ENCODE measurements around the gene GALNT3. TPM values are rescaled to one million over a fixed set of nuclear protein-coding genes. Genes with fewer than 3 reads are reported as not detected.

Gene GALNT3
- total RNA-seq, 1 experiment from 2014 or later = 9.8 TPM

- Histone ChIP-seq H3K27ac (ENCODE audit: low read depth, low read length) (no peak overlapping the region), H3K4me3 (replicated peaks in 1 of 2; ENCODE audit: low read depth in 1 of 2, low read length in 2 of 2) (no peak overlapping the region), H3K4me2 (ENCODE audit: low read length) (no peak overlapping the region), H3K9ac (ENCODE audit: low read length) (no peak overlapping the region), H3K9me2 (ENCODE audit: insufficient read depth) (no peaks in the 10 kb centered on the region), H3K9me3 (ENCODE audit: control insufficient read depth in 1 of 2, insufficient read depth in 1 of 2, low read depth in 1 of 2, low read length in 2 of 2) (no peaks in the 10 kb centered on the region), H4K20me1 (ENCODE audit: insufficient read depth) (no peaks in the 10 kb centered on the region), H3K79me2 (ENCODE audit: insufficient read depth, low read length) (no peaks in the 10 kb centered on the region), H3K36me3 (ENCODE audit: control insufficient read depth in 1 of 2, insufficient read depth in 2 of 2, low read length in 2 of 2) (no peaks in the 10 kb centered on the region), H3K27me3 (ENCODE audit: insufficient read depth, low read length) (no peaks in the 10 kb centered on the region), H3K4me1 (ENCODE audit: control insufficient read depth in 1 of 2, insufficient read depth in 2 of 2, low read length in 2 of 2) (no peaks in the 10 kb centered on the region), H2AFZ (ENCODE audit: low read depth, low read length, poor library complexity, severe bottlenecking) (no peak overlapping the region)
- no peak for TF ChIP-seq ELF1 (IDR thresholded peaks at IDR 0.05; ENCODE audit: borderline replicate concordance, low read depth)
- no peak for TF ChIP-seq ZFX (IDR thresholded peaks at IDR 0.05)
- no peak for TF ChIP-seq EZH2phosphoT487 (IDR thresholded peaks at IDR 0.05; ENCODE audit: borderline replicate concordance)
- no peak for TF ChIP-seq FOSL1 (IDR thresholded peaks at IDR 0.05; ENCODE audit: low read depth)
- TF ChIP-seq, protein P1, sequence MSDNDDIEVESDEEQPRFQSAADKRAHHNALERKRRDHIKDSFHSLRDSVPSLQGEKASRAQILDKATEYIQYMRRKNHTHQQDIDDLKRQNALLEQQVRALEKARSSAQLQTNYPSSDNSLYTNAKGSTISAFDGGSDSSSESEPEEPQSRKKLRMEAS (IDR thresholded peaks at IDR 0.05) = no peak
- no peak for TF ChIP-seq RAD21 (IDR thresholded peaks at IDR 0.05; ENCODE audit: low read depth)
- TF ChIP-seq YY1 (IDR thresholded peaks at IDR 0.05; ENCODE audit: extremely low read depth, insufficient replicate concordance, low read depth, low read length) = no peak
- no peak for TF ChIP-seq TCF7L2 (IDR thresholded peaks at IDR 0.05; ENCODE audit: borderline replicate concordance, extremely low read depth, insufficient read depth, insufficient read length)
- TF ChIP-seq EZH2 (IDR thresholded peaks at IDR 0.05) = no peak
- TF ChIP-seq, protein P2, sequence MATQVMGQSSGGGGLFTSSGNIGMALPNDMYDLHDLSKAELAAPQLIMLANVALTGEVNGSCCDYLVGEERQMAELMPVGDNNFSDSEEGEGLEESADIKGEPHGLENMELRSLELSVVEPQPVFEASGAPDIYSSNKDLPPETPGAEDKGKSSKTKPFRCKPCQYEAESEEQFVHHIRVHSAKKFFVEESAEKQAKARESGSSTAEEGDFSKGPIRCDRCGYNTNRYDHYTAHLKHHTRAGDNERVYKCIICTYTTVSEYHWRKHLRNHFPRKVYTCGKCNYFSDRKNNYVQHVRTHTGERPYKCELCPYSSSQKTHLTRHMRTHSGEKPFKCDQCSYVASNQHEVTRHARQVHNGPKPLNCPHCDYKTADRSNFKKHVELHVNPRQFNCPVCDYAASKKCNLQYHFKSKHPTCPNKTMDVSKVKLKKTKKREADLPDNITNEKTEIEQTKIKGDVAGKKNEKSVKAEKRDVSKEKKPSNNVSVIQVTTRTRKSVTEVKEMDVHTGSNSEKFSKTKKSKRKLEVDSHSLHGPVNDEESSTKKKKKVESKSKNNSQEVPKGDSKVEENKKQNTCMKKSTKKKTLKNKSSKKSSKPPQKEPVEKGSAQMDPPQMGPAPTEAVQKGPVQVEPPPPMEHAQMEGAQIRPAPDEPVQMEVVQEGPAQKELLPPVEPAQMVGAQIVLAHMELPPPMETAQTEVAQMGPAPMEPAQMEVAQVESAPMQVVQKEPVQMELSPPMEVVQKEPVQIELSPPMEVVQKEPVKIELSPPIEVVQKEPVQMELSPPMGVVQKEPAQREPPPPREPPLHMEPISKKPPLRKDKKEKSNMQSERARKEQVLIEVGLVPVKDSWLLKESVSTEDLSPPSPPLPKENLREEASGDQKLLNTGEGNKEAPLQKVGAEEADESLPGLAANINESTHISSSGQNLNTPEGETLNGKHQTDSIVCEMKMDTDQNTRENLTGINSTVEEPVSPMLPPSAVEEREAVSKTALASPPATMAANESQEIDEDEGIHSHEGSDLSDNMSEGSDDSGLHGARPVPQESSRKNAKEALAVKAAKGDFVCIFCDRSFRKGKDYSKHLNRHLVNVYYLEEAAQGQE (IDR thresholded peaks at IDR 0.05; ENCODE audit: low read depth) = no peak
- TF ChIP-seq SRF (IDR thresholded peaks at IDR 0.05; ENCODE audit: low read depth) = no peak
- TF ChIP-seq, protein P3, sequence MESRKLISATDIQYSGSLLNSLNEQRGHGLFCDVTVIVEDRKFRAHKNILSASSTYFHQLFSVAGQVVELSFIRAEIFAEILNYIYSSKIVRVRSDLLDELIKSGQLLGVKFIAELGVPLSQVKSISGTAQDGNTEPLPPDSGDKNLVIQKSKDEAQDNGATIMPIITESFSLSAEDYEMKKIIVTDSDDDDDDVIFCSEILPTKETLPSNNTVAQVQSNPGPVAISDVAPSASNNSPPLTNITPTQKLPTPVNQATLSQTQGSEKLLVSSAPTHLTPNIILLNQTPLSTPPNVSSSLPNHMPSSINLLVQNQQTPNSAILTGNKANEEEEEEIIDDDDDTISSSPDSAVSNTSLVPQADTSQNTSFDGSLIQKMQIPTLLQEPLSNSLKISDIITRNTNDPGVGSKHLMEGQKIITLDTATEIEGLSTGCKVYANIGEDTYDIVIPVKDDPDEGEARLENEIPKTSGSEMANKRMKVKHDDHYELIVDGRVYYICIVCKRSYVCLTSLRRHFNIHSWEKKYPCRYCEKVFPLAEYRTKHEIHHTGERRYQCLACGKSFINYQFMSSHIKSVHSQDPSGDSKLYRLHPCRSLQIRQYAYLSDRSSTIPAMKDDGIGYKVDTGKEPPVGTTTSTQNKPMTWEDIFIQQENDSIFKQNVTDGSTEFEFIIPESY (IDR thresholded peaks at IDR 0.05; ENCODE audit: extremely low read depth, insufficient replicate concordance, low read length) = no peak
- TF ChIP-seq EGR1 (IDR thresholded peaks at IDR 0.05; ENCODE audit: low read depth) = no peak
- TF ChIP-seq ZNF274 (IDR thresholded peaks at IDR 0.05; ENCODE audit: low read depth, low read length) = no peak
- TF ChIP-seq POLR2A (IDR thresholded peaks at IDR 0.05; ENCODE audit: borderline replicate concordance, extremely low read depth, insufficient read depth, insufficient read length) = no peak
- no peak for TF ChIP-seq ATF3 (IDR thresholded peaks at IDR 0.05)
- TF ChIP-seq, protein P4, sequence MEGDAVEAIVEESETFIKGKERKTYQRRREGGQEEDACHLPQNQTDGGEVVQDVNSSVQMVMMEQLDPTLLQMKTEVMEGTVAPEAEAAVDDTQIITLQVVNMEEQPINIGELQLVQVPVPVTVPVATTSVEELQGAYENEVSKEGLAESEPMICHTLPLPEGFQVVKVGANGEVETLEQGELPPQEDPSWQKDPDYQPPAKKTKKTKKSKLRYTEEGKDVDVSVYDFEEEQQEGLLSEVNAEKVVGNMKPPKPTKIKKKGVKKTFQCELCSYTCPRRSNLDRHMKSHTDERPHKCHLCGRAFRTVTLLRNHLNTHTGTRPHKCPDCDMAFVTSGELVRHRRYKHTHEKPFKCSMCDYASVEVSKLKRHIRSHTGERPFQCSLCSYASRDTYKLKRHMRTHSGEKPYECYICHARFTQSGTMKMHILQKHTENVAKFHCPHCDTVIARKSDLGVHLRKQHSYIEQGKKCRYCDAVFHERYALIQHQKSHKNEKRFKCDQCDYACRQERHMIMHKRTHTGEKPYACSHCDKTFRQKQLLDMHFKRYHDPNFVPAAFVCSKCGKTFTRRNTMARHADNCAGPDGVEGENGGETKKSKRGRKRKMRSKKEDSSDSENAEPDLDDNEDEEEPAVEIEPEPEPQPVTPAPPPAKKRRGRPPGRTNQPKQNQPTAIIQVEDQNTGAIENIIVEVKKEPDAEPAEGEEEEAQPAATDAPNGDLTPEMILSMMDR (IDR thresholded peaks at IDR 0.05 in 2 of 3, conservative IDR thresholded peaks at IDR 0.05 in 1 of 3; ENCODE audit: borderline replicate concordance in 1 of 3, insufficient read depth in 1 of 3, low read depth in 2 of 3, low read length in 2 of 3) = no peak
- TF ChIP-seq CEBPB (IDR thresholded peaks at IDR 0.05; ENCODE audit: low read depth) = no peak
- ChIA-PET RAD21 (ENCODE audit: low non-redundant PET in 1 of 2, low total read pairs in 2 of 2, uncharacterized antibody in 2 of 2, unreplicated experiment in 2 of 2) (no interaction called here), POLR2A (no interaction called here), CTCF (no interaction called here)
- intact Hi-C loops (cut with micrococcal nuclease) = no loop called here
- no TSS peak for BruUV-seq (replicated peaks)
- DNase-seq (ENCODE audit: low read depth, low spot score) (no peak), ATAC-seq (no peak)
Measured at GRCh38 chr2:165811592-165812370, 17.7 kb upstream of the GALNT3 start.
